ENCODE data around the gene NTM.
"Not testable (repeated sequence)": the region's sequence is repeated elsewhere in the genome, so short reads cannot be mapped to it uniquely, and the experiment has no call there.

Gene NTM

GRCh38 chr11:132358573-132358953, 988.1 kb downstream of the NTM start:
- DNase-seq (ENCODE audit: low spot score), result no peak

- no peak for DNase-seq (ENCODE audit: low spot score)
Measured at GRCh38 chr11:132361011-132361550, 990.7 kb downstream of the NTM start.

- DNase-seq (ENCODE audit: low spot score), result no peak
Measured at GRCh38 chr11:132365650-132366049, 995.2 kb downstream of the NTM start.

GRCh38 chr11:132367293-132367692, 996.9 kb downstream of the NTM start:
- DNase-seq (ENCODE audit: low spot score), result no peak

GRCh38 chr11:132370114-132370513, 999.7 kb downstream of the NTM start:
- not testable (repeated sequence) for DNase-seq (ENCODE audit: low spot score)

- no peak for DNase-seq (ENCODE audit: low spot score)
Measured at GRCh38 chr11:132373405-132374143, 1003.2 kb downstream of the NTM start.

GRCh38 chr11:132379540-132379939, 1009.1 kb downstream of the NTM start:
- DNase-seq (ENCODE audit: low spot score), result no peak
